ENCODE measurements around the gene AK9.
A peak's percentile ranks its signal among the peaks of the same experiment; 100 is the strongest.
"Not testable (repeated sequence)": the region's sequence is repeated elsewhere in the genome, so short reads cannot be mapped to it uniquely, and the experiment has no call there.

AK9 gene

DNA sequence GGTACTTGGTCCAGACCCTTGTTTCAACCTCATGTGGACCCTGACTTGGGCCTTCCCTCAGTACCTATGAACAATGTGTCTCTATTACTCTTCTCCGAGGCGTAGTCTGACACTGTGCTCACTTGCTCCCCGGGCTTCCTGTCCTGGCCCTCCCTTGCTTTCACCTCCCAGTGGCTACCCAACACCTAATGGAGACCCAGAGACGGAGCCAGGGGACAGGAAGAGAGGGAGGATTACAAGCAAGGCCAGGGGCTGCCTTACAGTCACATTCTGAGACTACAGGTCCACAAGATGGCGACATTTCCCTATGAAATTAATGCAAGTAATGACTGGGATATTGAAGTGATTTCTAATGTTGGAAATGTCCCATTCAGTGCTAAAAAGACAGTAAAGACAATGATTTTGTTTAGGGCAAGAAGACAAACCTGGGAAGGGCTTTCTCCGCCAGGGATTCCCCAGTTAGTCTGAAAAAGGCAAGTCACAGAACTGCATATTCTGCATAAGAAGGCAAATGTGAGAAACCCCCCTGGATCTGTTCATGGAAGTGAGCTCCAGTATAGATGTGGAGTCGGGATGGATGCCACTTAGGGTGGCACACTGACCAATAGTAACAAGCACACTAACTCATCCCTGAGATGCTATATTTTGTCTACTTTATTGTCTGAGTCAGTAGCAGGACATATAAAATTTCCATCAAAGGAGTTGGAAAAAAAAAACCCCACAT, 163.9 kb downstream of the AK9 start:
- Histone ChIP-seq H3K18ac (ENCODE audit: low read length) (no peak overlapping the region), H3K27ac (ENCODE audit: low read depth, low read length) (no peak overlapping the region), H3K4me2 (ENCODE audit: low read length) (no peak overlapping the region), H2BK120ac (ENCODE audit: low read depth, low read length) (no peak overlapping the region), H4K5ac (ENCODE audit: low read length) (no peak overlapping the region), H4K8ac (ENCODE audit: low read depth, low read length) (no peak overlapping the region), H3K4ac (ENCODE audit: low read depth, low read length) (no peak overlapping the region), H3K4me3 (ENCODE audit: low read length) (no peak overlapping the region), H3K23ac (ENCODE audit: low read length) (no peak overlapping the region), H3K79me1 (ENCODE audit: low read length) (no peaks in the 10 kb centered on the region), H3K27me3 (ENCODE audit: insufficient read depth, low read length, poor library complexity) (no peaks in the 10 kb centered on the region), H3K56ac (ENCODE audit: low read length) (peak overlapping the region; percentile 12), H3K36me3 (ENCODE audit: control insufficient read depth, insufficient read depth, low read length) (no peaks in the 10 kb centered on the region), H2BK5ac (ENCODE audit: low read length) (no peak overlapping the region), H2AK5ac (ENCODE audit: low read length) (no peak overlapping the region), H2BK15ac (replicated peaks; ENCODE audit: low read depth) (no peak overlapping the region), H3K4me1 (ENCODE audit: control insufficient read depth, low read depth, low read length) (no peaks in the 10 kb centered on the region), H3K9ac (ENCODE audit: low read length) (no peak overlapping the region), H3K79me2 (ENCODE audit: control insufficient read depth, insufficient read depth, low read length) (no peaks in the 10 kb centered on the region)
- no CpG with 5 or more reads among the region's 7 CpGs for WGBS (ENCODE audit: extremely low coverage, insufficient coverage, low lambda C conversion rate)
- peak; percentile 89 for DNase-seq

DNA sequence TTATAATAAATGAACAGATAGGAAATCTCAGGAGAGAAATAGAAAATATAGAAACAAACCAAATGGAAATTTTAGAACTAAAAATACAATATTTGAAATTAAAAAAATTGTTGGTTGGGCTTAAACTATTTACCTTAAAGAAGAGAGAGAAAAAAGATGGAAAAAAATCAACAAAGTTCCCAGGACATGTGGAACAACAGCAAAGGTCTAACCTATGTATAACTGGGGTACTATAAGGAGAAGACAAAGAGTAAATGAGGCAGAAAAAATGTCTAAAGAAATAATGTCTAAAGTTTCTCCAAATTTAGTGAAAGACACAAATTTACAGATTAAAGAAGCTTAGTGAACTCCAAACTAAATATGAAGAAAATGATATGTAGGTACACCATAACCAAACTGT, 166.9 kb downstream of the AK9 start:
- no peak for DNase-seq
- H3K27ac ChIP-seq (ENCODE audit: low read depth, low read length): no peak overlapping the region
- H3K56ac ChIP-seq (ENCODE audit: low read length): no peak overlapping the region
- H3K18ac ChIP-seq (ENCODE audit: low read length): no peak overlapping the region
- no peak overlapping the region for H2AK5ac ChIP-seq (ENCODE audit: low read length)
- H3K4me1 ChIP-seq (ENCODE audit: control insufficient read depth, low read depth, low read length): no peaks in the 10 kb centered on the region
- no peak overlapping the region for H3K9ac ChIP-seq (ENCODE audit: low read length)
- H3K79me1 ChIP-seq (ENCODE audit: low read length): no peaks in the 10 kb centered on the region
- no peaks in the 10 kb centered on the region for H3K79me2 ChIP-seq (ENCODE audit: control insufficient read depth, insufficient read depth, low read length)
- H4K8ac ChIP-seq (ENCODE audit: low read depth, low read length): no peak overlapping the region
- no peak overlapping the region for H3K4me2 ChIP-seq (ENCODE audit: low read length)
- H3K4me3 ChIP-seq (ENCODE audit: low read length): no peak overlapping the region
- no peak overlapping the region for H2BK120ac ChIP-seq (ENCODE audit: low read depth, low read length)
- H3K23ac ChIP-seq (ENCODE audit: low read length): no peak overlapping the region
- H2BK15ac ChIP-seq (replicated peaks; ENCODE audit: low read depth): no peak overlapping the region
- H4K5ac ChIP-seq (ENCODE audit: low read length): no peak overlapping the region
- no peak overlapping the region for H3K4ac ChIP-seq (ENCODE audit: low read depth, low read length)
- no peaks in the 10 kb centered on the region for H3K27me3 ChIP-seq (ENCODE audit: insufficient read depth, low read length, poor library complexity)
- H2BK5ac ChIP-seq (ENCODE audit: low read length): no peak overlapping the region
- H3K36me3 ChIP-seq (ENCODE audit: control insufficient read depth, insufficient read depth, low read length): no peaks in the 10 kb centered on the region

DNA sequence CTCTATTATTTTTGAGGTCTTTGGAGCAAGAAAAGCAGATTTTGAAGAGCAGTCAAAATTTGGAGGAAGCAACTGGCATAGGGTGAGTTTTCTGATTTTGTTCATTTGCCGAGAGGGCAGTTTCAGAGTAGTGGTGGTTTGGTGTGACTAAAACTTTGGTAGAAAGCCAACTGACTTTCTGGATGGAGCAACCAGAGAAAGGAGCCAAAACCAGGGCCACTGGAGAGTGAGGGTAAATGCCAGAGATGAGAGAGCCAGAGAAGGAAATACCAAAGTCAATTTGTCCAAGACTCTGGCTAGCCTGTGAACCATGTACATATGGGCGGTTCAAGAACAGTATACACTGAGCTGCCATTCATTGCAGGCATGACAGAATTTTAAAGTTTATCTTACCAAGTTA, 167.5 kb downstream of the AK9 start:
- Histone ChIP-seq H3K79me2 (ENCODE audit: control insufficient read depth, insufficient read depth, low read length) (no peaks in the 10 kb centered on the region), H2AK5ac (ENCODE audit: low read length) (no peak overlapping the region), H3K4me3 (ENCODE audit: low read length) (no peak overlapping the region), H2BK120ac (ENCODE audit: low read depth, low read length) (no peak overlapping the region), H3K27ac (ENCODE audit: low read depth, low read length) (no peak overlapping the region), H3K79me1 (ENCODE audit: low read length) (no peaks in the 10 kb centered on the region), H3K36me3 (ENCODE audit: control insufficient read depth, insufficient read depth, low read length) (no peaks in the 10 kb centered on the region), H2BK15ac (replicated peaks; ENCODE audit: low read depth) (no peak overlapping the region), H4K5ac (ENCODE audit: low read length) (no peak overlapping the region), H2BK5ac (ENCODE audit: low read length) (no peak overlapping the region), H3K23ac (ENCODE audit: low read length) (no peak overlapping the region), H3K4me1 (ENCODE audit: control insufficient read depth, low read depth, low read length) (no peaks in the 10 kb centered on the region), H3K56ac (ENCODE audit: low read length) (no peak overlapping the region), H3K27me3 (ENCODE audit: insufficient read depth, low read length, poor library complexity) (no peaks in the 10 kb centered on the region), H4K8ac (ENCODE audit: low read depth, low read length) (no peak overlapping the region), H3K9ac (ENCODE audit: low read length) (no peak overlapping the region), H3K4ac (ENCODE audit: low read depth, low read length) (no peak overlapping the region), H3K4me2 (ENCODE audit: low read length) (no peak overlapping the region), H3K18ac (ENCODE audit: low read length) (no peak overlapping the region)
- no peak for DNase-seq
- no CpG with 5 or more reads among the region's 2 CpGs for WGBS (ENCODE audit: extremely low coverage, insufficient coverage, low lambda C conversion rate)

DNA sequence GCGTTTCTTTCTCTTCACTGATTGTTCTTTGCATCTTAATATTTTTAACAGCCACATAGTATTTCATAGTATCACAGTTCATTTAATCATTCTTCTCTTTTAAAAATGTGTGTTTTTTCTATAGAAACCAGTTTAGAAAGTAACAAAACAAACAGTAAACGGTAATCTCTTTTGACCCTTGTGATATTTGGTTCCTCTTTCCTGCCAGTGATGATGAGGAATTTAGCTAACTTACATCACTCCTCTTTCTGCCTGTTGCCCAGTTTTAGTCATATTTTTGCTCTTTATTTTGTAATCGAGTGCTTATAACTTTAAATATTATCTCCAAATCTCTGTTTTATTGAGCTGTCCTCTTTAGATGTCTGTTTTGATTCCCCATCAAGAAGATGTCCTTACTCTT, 169.9 kb downstream of the AK9 start:
- H3K23ac ChIP-seq (ENCODE audit: low read length): no peak overlapping the region
- H3K79me2 ChIP-seq (ENCODE audit: control insufficient read depth, insufficient read depth, low read length): no peaks in the 10 kb centered on the region
- no peaks in the 10 kb centered on the region for H3K4me1 ChIP-seq (ENCODE audit: control insufficient read depth, low read depth, low read length)
- no peaks in the 10 kb centered on the region for H3K27me3 ChIP-seq (ENCODE audit: insufficient read depth, low read length, poor library complexity)
- H3K9ac ChIP-seq (ENCODE audit: low read length): no peak overlapping the region
- no CpG with 5 or more reads among the region's 3 CpGs for whole genome bisulfite sequencing (ENCODE audit: extremely low coverage, insufficient coverage, low lambda C conversion rate)
- no peak overlapping the region for H3K56ac ChIP-seq (ENCODE audit: low read length)
- no peak overlapping the region for H3K4me2 ChIP-seq (ENCODE audit: low read length)
- H3K79me1 ChIP-seq (ENCODE audit: low read length): no peaks in the 10 kb centered on the region
- no peak overlapping the region for H4K8ac ChIP-seq (ENCODE audit: low read depth, low read length)
- H2BK120ac ChIP-seq (ENCODE audit: low read depth, low read length): no peak overlapping the region
- H3K4me3 ChIP-seq (ENCODE audit: low read length): no peak overlapping the region
- H2BK15ac ChIP-seq (replicated peaks; ENCODE audit: low read depth): no peak overlapping the region
- H3K18ac ChIP-seq (ENCODE audit: low read length): no peak overlapping the region
- H3K4ac ChIP-seq (ENCODE audit: low read depth, low read length): no peak overlapping the region
- H2BK5ac ChIP-seq (ENCODE audit: low read length): no peak overlapping the region
- no peak overlapping the region for H3K27ac ChIP-seq (ENCODE audit: low read depth, low read length)
- H3K36me3 ChIP-seq (ENCODE audit: control insufficient read depth, insufficient read depth, low read length): no peaks in the 10 kb centered on the region
- no peak for DNase-seq
- H4K5ac ChIP-seq (ENCODE audit: low read length): no peak overlapping the region
- no peak overlapping the region for H2AK5ac ChIP-seq (ENCODE audit: low read length)

DNA sequence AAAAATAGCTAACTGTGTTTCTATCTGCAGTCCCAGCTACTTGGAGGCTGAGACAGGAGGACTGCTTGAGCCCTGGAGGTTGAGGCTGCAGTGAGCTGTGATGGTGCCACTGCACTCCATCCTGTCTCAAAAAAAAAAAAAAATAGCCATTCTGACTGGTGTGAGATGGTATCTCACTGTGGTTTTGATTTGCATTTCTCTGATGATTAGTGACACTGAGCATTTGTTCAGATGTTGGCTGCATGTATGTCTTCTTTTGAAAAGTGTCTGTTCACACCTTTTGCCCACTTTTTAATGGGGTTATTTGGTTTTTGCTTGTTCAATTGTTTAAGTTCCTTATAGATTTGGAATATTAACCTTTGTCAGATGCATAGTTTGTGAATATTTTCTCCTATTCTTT, 171.4 kb downstream of the AK9 start:
- not testable (repeated sequence) for H4K5ac ChIP-seq (ENCODE audit: low read length); H3K79me2 ChIP-seq (ENCODE audit: control insufficient read depth, insufficient read depth, low read length); H3K56ac ChIP-seq (ENCODE audit: low read length)

DNA sequence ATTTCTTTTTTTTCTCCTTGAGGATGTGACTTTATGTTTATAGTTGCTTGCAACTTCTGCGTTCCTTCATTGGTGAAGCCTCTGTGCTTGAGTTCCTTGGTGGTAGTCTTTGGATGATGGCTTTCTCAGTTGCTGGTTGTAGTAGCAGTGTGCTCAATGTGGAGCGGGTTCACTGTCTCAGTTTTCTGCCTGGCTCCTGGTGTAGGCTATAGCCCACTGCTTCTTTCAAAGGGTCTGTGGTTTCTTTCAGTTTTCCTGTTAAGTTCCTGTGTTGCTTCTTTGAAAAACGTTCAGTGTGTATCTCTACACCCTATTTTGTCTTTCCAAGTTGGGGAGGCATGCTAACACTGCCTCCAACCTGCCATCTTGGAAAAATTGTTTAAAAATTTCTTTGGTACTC, 174.1 kb downstream of the AK9 start:
- Histone ChIP-seq H3K27me3 (ENCODE audit: insufficient read depth, low read length, poor library complexity) (no peaks in the 10 kb centered on the region), H3K56ac (ENCODE audit: low read length) (no peak overlapping the region), H3K79me1 (ENCODE audit: low read length) (no peaks in the 10 kb centered on the region), H3K4me3 (ENCODE audit: low read length) (no peak overlapping the region), H3K4ac (ENCODE audit: low read depth, low read length) (no peak overlapping the region), H3K23ac (ENCODE audit: low read length) (no peak overlapping the region), H3K18ac (ENCODE audit: low read length) (no peak overlapping the region), H2BK5ac (ENCODE audit: low read length) (no peak overlapping the region), H4K5ac (ENCODE audit: low read length) (no peak overlapping the region), H3K79me2 (ENCODE audit: control insufficient read depth, insufficient read depth, low read length) (no peaks in the 10 kb centered on the region), H3K27ac (ENCODE audit: low read depth, low read length) (no peak overlapping the region), H2BK15ac (replicated peaks; ENCODE audit: low read depth) (no peak overlapping the region), H3K4me2 (ENCODE audit: low read length) (no peak overlapping the region), H2BK120ac (ENCODE audit: low read depth, low read length) (no peak overlapping the region), H4K8ac (ENCODE audit: low read depth, low read length) (no peak overlapping the region), H3K36me3 (ENCODE audit: control insufficient read depth, insufficient read depth, low read length) (no peaks in the 10 kb centered on the region), H3K9ac (ENCODE audit: low read length) (no peak overlapping the region), H2AK5ac (ENCODE audit: low read length) (no peak overlapping the region), H3K4me1 (ENCODE audit: control insufficient read depth, low read depth, low read length) (no peaks in the 10 kb centered on the region)
- no peak for DNase-seq
- no CpG with 5 or more reads among the region's 3 CpGs for WGBS (ENCODE audit: extremely low coverage, insufficient coverage, low lambda C conversion rate)

More for the DNA sequence above, 171.4 kb downstream of the AK9 start:
- not testable (repeated sequence) for H3K23ac ChIP-seq (ENCODE audit: low read length); H3K27ac ChIP-seq (ENCODE audit: low read depth, low read length); H3K27me3 ChIP-seq (ENCODE audit: insufficient read depth, low read length, poor library complexity); DNase-seq; H2AK5ac ChIP-seq (ENCODE audit: low read length); H3K9ac ChIP-seq (ENCODE audit: low read length); H3K36me3 ChIP-seq (ENCODE audit: control insufficient read depth, insufficient read depth, low read length); H4K8ac ChIP-seq (ENCODE audit: low read depth, low read length); H3K79me1 ChIP-seq (ENCODE audit: low read length); H2BK5ac ChIP-seq (ENCODE audit: low read length); H2BK15ac ChIP-seq (replicated peaks; ENCODE audit: low read depth); H2BK120ac ChIP-seq (ENCODE audit: low read depth, low read length); H3K4me2 ChIP-seq (ENCODE audit: low read length); H3K4me3 ChIP-seq (ENCODE audit: low read length); H3K18ac ChIP-seq (ENCODE audit: low read length); H3K4me1 ChIP-seq (ENCODE audit: control insufficient read depth, low read depth, low read length); H3K4ac ChIP-seq (ENCODE audit: low read depth, low read length)

All from mesendoderm (in vitro differentiated cells).